Stimulated activated CD4-positive, alpha-beta T cell treated with anti-CD3 and anti-CD28 coated beads, Interleukin-4, amount 100 ng/mL, for 24 hours (primary cell): ENCODE measurements around the gene SH3BGRL3.
"Not testable (repeated sequence)": the region's sequence is repeated elsewhere in the genome, so short reads cannot be mapped to it uniquely, and the experiment has no call there.

ENCODE experiments used
- DNase-seq: peaks from one replicate; pipeline ENCODE4 v3.0.0-alpha.2; 2020

SH3BGRL3 gene

DNA sequence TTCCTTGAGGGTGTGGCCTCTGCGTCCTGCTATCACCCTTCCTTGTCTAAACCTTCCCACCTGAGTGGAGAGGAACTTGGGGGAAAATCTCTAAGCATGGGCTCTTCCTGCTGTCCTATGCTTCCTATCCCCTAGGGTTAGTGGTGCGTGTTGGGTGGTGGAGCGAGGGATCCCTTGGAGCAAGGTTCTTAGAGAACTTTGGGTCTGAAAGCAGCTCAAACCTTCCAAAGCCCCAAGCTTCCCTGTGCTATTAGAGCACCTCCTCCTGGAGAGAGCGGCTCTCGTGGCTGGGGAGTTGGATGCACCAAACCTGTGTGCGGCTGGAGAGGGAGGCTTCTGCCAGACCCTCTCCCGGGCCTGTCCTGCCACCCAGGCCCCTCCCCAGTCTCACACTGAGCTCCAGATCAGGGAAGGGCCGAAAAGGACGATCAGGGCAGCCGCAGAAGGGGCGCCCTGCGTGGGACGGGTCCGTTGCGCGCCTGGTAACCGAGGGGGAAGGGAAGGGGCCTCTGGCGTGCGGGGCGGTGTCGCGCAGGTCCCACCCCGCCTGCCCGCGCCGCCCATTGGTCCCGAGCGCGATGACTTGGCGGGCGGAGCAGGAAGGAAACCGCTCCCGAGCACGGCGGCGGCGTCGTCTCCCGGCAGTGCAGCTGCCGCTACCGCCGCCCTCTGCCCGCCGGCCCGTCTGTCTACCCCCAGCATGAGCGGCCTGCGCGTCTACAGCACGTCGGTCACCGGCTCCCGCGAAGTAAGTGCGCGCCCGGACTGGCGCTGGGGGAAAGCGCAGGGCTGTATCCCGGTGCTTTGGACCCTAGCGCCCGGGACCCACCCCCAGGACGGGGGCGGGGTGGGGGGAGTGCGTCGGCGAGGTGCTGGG lies at the start of gene SH3BGRL3:
TSS of gene SH3BGRL3 (plus strand) at position 631 of the 877 bp plus-strand sequence. CDS start at position 701, 70 bp downstream.
- peak; percentile 82 for DNase-seq

DNA sequence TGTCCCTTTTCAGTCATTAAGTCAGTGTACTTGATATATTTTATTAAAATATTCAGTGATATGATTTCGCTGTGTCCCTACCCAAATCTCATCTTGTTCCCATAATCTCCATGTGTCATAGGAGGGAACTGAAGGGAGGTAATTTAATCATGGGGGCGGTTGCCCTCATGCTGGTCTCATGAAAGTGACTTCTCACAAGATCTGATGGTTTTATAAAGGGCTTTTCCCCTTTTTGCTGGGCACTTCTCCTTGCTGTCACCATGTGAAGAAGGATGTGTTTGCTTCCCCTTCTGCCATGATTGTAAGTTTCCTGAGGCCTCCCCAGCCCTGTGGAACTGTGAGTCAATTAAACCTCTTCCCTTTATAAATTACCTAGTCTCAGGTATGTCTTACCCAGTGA lies 49.2 kb upstream of the SH3BGRL3 start:
- DNase-seq = not testable (repeated sequence)

DNA sequence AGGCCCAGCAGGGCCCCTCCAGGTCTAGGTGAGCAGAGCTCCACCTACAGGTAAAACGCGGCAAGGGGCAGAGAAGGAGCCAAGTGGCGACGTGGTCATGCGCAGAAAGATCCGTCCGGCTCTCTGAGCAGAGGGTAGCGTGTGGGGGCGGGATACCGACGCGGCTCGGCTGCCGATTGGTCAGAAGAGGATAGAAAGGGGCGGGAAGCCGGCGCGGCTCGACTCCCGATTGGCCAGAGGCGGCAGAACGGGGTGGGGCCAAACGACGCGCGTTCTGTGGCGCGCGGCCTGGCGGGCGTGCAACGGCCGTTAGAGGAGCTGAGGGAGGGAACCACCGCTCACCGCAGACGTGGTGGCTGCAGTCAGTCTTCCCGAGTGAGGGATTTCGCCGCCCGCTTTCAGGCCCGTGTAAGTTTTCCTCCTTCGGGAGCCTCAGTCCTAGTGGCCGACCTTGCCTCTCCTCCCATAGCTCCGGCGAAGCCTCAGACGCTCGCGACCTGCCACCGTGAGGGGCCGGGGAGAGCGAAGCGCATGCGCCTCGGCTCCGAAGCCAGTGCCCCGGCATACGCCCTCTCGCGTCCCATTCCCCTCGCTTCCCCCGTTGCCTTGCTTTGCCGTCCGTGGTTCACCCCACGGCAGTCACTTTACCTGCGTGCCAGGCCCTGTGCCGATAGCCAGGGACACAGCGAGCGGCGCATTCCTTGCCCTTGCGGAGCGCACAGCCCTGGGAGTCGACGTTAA lies 45.8 kb upstream of the SH3BGRL3 start, which contains the start of gene CEP85:
TSS of gene CEP85 (plus strand) at position 298 of the 741 bp plus-strand sequence. CDS start 5,584 bp downstream, outside the sequence.
- peak; percentile 99 for DNase-seq

DNA sequence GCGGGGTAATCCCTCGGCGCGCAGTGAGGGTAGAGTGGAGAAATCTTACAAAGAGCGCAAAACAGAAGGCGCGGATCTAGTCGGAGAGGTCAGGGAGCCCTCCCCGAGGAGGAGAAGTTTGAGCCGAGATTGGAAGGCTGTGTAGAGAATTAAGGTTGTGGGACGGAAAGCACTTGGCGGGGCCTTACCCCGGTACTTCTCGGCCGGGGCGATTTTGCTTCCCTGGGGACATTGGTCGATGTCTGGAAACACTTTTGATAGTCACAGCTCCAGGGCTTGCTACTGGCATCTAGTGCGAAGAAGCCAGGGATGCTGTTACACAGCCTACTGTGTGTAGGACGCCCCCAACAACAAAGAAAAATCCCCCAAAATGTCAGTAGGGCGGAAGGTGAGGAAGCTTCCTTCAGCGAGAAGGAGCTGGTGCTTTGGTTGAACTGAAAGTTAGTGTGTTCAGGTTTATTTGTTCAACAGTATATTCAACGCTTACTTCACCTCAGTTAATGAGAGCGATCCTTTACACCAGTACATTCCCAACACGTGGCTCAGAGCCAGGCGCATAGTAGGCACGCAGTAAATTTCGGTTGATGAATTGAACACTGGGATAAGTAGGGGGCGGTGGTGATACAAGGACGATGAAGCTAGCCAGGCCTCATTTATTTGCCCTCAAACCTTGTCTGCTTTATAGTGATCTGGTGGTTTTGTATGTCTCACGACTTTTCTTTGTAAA lies 45.1 kb upstream of the SH3BGRL3 start:
- peak; percentile 11 for DNase-seq

DNA sequence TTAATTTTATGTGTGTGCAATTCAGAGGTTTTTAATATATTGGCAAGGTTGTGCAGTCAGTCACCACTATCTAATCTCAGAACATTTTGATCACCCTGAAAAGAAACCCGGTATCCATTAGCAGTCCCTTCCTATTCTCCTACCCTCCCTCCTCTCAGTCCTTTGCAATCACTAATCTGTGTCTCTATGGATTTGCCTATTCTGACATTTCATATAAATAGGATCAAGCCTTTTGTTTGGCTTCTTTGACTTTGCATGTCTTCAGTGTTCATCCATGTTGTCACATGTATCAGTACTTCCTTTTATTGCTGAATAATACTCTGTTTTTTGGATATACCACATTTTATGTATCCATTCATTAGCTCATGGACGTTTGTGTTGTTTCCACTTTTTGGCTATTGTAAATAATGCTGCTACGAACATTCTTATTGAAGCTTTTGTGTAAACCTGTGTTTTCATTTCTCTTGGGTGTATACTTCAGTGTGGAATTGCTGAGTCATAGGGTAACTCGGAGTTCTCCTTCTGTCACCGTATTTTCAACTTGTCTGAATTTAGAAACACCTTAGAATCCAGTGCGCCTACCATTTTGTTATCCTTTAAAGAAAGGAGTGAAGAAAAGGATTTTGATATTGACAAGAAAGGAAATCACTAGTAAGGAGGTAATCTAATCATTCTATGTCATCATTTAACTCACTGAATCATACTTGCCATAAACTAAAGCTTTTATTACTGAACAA lies 42.5 kb upstream of the SH3BGRL3 start:
- DNase-seq = no peak

DNA sequence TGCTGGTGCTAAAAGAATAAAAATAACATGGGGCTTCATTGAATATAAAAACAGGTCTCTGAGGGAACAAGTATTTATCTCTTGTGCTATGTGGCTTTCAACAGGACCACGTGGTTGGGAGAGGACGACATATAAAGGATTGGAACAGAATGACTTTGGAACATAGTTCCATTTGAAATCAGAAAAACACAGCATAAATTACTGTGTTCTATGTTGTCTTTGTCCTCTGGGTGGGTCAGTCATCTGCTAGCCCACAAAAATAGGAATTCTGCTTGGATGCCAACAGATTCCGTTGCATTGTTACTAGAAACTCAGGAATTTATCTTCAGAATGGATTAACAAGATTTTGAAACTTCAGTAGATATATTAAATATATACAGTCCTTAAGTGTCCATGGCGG lies 40.0 kb upstream of the SH3BGRL3 start:
- DNase-seq = no peak

DNA sequence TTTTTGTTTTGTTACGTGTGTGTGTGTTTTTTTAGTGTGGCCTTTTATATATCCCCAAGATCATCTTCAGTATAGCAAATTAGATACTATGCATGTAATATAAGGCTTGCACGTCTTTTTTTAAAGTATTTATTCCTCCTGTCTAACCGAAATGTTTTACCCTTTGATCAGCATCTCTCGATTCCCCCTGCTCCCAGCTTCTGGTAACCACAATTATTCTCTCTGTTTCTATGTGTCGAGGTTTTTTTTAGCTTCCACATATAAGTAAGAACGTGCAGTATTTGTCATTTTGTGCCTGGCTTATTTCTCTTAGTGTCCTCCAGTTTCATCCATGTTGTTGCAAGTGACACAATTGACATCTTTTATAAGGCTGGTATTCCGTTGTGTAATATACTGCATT lies 27.2 kb upstream of the SH3BGRL3 start:
- DNase-seq = no peak

DNA sequence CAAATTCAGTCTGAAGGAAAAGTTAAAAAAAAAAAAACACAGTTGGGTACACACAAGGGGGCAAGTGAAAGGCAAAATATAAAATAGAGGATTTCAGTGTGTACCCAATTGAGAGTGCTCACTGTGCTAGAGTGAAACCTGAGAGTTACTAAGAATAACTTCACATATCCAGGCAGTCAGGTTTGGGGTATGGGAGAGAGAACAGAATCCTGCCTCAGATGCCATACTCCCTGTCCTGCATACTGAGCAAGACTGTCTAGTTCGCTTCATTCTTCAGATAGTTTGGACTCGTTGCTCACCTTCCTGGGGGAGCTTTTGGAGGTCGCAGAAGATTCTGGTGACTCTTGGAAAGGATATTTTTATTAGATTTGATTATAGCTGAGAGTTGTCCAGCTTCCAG lies 25.5 kb upstream of the SH3BGRL3 start:
- DNase-seq = no peak

DNA sequence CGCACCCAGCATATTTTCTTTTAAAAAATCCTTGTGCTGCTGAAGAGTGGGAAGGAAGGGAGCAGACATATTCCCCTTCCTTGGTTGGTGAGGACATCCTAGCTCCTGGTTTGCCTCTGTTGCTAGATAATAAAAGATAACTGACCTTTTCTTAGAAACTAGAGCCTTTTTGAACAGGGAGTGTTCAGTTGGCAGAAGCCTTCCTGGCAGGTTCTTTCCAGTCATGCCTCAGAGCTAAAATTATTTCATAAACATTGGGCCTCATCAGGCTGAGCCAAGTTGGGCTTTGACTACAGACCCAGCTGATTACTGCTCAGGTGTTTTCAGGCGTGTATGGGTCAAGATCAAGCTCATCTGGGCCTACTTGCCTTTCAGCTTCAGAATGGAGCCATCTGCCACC lies 22.7 kb upstream of the SH3BGRL3 start:
- DNase-seq = no peak

DNA sequence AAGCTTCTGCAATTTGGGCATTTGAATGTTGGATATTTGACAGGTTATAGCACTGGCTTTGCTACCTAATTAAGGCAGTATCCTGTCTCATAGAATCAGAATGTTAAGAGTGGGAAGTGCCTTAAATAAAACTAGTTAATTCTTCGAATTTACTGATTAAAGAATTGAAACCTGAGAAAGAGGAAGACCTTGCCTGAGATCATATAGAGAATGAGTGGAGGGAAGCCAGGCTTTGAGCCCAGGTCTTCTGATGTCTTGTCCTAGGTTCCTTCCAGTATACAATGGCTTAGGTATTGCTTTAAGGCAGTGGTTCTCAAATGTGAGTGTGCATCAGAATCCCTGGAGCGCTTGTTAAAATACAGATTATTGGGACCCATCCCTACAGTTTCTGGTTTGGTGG lies 20.9 kb upstream of the SH3BGRL3 start:
- DNase-seq = no peak

DNA sequence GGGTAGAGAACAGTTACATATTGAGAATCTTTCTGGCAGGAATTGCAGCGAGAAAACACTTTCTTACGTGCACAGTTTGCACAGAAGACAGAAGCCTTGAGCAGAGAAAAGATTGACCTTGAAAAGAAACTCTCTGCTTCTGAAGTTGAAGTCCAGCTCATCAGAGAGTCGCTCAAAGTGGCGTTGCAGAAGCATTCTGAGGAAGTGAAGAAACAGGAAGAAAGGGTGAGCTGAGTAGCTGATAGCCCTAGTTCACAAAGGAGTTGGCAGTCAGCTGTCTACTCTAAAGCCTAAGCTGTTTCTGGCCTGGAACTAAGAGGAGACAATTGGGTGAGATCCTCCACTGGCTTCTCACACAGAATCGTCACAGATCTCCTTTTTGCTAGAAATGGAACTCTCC lies 20.3 kb upstream of the SH3BGRL3 start:
- no peak for DNase-seq

DNA sequence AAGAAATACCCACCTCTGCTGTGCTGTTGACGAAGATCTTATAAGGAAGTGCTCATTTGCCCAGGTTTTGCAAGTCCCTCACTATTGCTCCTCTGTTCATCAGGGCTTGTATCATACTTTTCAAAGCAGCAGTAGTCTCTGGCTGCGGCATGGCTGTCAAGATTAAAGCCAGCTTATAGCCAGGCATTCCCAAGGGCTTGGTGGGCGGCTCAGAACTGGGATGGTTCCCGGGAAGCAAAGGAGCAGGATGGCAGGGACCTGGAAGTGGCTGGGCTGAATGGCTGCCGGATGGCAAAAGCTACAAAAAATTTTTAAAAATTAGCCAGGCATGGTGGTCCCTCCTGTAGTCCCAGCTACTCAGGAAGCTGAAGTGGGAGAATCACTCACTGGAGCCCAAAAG lies 16.7 kb upstream of the SH3BGRL3 start:
- DNase-seq = no peak

DNA sequence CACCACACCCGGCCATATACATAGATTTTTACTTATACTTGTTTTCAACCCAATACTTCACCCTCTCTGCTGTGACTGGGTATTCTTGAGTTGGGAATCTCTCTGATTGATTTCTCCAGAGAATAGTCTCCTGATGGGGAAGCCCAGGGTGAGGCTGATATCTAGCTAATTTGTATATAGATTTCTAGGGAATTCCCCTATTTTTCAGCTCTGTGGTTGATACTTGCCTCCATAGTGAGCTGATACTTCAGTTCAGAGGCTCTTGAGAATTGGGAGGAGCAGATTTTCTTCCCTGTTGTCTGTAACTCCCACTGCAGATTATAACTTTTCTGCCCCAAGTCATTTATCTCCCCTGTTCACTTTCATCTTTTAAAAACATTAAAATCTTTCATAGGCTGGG lies 14.5 kb upstream of the SH3BGRL3 start:
- DNase-seq = no peak

DNA sequence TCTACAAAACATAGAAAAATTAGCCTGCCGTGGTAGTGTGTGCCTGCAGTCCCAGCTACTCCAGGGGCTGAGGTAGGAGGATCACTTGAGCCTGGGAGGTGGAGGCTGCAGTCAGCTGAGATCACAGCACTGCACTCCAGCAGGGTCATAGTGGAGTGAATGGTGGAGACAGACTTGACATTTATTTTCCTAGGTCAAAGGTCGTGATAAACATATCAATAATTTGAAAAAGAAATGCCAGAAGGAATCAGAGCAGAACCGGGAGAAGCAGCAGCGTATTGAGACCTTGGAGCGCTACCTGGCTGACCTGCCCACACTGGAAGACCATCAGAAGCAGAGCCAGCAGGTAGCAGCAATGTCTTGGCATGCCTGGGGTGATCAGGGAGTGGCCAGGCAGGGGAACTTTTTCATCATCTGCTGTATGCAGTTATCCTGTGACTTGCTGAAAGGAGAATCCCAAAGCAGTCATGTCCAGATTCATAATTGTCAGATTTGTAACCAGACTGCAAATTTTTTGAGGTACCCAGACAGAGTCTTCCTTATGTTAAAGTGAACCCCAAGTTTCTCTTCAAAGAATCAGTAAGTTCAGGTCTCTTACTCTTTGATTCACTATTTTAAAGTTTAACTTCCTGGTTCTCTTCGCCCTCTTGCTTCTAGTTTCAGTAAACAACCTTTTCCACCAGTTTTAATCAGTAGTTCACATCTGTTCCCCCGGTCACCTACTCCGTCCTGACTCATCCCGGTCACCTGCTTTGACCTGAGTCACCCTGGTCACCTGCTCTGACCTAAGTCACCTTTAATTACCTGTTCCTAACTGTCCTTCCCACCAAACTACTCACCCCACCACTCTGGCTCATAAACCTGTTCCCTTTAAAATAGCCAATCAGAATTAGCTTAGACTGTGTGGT lies 11.3 kb upstream of the SH3BGRL3 start:
- DNase-seq = no peak

DNA sequence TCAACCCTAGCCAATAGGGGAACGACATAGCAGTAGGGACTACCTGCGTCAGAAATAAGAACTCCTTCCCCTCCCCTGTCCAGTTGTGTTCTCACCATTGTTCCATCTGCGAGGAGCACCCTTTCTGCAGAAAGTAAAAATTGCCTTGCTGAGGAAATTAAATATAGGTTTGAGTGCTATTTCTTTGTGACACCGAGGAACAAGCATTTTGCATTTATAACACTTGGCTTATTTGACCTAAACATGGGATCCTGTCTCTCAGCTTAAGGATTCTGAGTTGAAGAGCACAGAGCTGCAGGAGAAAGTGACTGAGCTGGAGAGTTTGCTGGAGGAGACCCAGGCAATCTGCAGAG lies 10.7 kb upstream of the SH3BGRL3 start:
- DNase-seq = no peak

DNA sequence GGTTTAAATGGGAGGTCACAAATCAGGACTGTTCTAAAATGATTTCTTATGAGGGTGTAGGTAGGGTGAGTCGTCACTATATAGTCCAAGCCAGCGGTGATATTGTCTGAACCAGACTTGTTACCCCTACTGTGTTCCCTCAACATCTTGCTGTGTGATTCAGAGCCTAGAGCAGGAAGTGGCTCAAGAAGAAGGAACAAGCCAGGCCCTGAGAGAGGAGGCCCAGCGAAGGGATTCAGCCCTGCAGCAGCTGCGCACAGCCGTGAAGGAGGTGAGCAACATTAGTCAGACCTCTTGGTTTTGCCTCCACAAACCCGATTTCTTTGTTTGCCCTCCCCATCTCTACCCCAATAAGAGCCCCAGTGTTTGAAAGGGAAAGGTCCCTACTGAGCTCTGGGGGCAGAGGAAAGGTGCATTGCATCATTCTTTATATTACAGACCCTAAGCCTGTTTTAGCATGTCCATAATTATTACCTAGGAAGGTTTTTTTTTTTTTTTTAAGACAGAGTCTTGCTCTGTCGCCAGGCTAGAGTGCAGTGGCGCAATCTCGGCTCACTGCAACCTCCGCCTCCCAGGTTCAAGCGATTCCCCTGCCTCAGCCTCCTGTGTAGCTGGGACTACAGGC lies 5.0 kb upstream of the SH3BGRL3 start:
- no peak for DNase-seq

DNA sequence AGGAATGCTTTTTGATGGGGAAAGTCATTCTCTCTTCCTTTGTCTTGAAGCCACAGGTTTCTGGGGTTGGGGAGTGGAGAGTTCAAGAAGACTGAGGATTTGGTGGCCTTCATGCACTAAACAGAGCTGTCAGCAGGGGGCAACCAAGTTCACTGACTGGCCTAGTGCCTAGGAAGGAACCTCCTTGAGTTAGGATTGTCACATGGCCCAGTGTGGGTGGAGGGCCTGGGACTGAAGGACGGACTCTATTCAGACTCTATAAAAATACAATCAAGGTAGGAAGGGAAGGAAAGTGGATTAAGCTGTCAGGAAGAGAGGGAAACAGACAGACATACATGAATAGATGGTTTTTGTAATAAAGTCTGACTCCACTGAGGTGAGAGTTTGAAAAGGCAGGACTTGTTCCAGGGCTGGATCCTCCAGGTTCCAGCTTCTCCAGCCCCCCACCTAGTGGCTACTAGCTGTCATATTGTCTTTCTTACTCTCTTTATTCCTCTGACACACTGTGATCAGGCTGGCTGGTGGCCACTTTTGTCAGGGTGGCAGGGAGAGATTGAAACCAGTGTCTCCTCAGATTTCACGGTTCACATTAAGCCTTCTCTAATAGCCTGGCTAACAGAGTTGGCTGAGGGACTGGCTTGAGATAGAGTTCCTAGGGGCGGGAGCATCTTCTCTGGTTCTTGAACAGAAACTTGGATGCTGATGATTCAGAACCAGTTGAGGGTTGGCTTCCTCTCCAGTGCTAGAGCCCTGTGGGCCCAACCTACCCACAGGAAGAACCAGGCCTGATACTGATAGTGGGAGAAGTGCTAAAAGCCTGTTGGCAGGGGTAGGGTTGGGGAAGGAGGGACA lies 4.1 kb upstream of the SH3BGRL3 start:
- DNase-seq = peak; percentile 82

DNA sequence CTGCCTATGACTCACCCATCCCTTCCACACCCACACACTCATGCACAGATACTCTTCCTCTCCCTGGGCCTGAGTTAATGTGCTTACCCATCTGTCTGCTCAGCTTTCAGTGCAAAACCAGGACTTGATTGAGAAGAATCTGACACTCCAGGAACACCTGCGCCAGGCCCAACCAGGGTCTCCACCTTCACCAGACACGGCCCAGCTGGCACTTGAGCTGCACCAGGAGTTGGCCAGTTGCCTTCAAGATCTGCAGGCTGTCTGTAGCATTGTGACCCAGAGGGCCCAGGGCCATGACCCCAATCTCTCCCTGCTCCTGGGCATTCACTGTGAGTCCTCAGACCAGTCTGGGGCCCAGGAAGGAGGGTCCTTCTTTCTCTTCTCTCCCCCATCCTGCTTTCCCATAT lies 3.5 kb upstream of the SH3BGRL3 start:
- DNase-seq = no peak

DNA sequence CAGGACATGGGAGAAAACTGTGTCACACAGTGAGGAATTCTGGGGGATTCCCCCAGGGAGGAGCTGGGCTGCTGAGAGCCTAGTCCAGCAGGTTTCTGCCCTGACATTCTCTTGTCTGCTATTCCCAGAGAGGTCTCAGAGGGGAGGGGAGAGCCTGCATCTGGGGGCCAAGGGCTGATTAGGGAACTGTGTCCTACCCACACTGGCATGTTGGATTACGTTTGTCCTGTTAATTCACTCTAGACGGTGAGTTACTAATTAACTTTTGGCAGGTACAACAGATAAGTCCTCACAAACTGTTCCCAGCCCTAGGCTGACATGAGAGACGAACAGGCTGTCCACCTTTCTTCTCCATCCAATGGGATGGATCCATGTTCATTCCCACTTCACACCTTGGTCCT lies 2.6 kb upstream of the SH3BGRL3 start:
- DNase-seq = no peak

DNA sequence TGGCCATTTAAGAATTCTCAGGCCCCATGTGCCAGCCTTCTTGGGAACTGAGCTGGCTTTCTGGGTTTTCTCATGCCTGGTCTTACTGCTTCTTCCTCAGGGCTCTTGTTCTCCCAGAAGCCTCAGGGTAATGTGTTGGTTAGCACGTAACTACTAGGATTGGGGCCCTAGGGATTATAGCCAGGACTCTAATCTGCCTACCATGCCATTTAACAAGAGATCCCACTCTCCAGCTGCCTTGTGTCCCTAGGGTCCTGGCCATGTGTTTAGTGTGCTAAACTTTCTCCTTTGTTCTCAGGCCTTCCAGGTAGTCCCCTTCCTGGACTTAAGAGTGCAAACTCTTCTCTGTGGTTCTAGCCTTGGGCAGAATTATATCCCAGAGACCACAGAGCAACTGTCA lies 2.2 kb upstream of the SH3BGRL3 start:
- no peak for DNase-seq
